D721Med (cell line): ENCODE data around the gene STARD13.

Source experiments
- DNase-seq: peaks from one replicate; pipeline ENCODE4 v3.0.0; 2011; ENCODE audit warnings: low spot score; ENCODE audit not compliant: insufficient read length
- FAIRE-seq: peaks from 2 replicates; lab custom pipeline; 2011; peaks lifted over from hg19 to GRCh38; lab: Jason Lieb, UNC
- CTCF ChIP-seq: IDR thresholded peaks from 2 replicates; pipeline ENCODE4 v1.5.1; 2012; ENCODE audit warnings: mild to moderate bottlenecking, control low read depth; ENCODE audit not compliant: insufficient read depth; ENCODE audit errors: missing control alignments

STARD13 gene

GRCh38 chr13:33277037-33277740 is 8.4 kb downstream of the STARD13 start:
- FAIRE-seq (no peak), DNase-seq (no peak)
- no peak for TF ChIP-seq CTCF

GRCh38 chr13:33276570-33276969 is 9.0 kb downstream of the STARD13 start:
- FAIRE-seq = no peak
- TF ChIP-seq CTCF = no peak
- DNase-seq = no peak

GRCh38 chr13:33275916-33276315 is 9.6 kb downstream of the STARD13 start:
- no peak for FAIRE-seq
- DNase-seq = no peak
- no peak for TF ChIP-seq CTCF

DNA sequence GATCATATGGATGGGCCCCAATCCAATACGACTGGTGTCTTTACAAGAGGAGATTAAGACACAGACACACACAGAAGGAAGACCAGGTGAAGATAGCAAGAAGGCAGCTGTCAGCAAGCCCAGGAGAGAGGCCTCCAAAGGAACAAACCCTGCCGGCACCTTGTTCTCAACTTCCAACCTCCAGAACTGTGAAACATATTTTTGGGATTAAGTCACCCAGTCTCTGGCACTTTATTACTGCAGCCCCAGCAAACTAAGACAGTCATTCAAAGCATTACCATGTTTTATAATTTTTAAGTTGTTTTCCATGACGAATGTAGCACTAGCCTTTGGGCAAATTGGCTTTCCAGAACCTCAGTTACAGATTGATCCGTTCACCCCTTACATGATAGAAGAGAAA is 11.3 kb downstream of the STARD13 start:
- FAIRE-seq (no peak), DNase-seq (no peak)
- no peak for TF ChIP-seq CTCF

- no peak for FAIRE-seq
- TF ChIP-seq CTCF = no peak
- no peak for DNase-seq
Measured at GRCh38 chr13:33272531-33273124, 12.9 kb downstream of the STARD13 start.

DNA sequence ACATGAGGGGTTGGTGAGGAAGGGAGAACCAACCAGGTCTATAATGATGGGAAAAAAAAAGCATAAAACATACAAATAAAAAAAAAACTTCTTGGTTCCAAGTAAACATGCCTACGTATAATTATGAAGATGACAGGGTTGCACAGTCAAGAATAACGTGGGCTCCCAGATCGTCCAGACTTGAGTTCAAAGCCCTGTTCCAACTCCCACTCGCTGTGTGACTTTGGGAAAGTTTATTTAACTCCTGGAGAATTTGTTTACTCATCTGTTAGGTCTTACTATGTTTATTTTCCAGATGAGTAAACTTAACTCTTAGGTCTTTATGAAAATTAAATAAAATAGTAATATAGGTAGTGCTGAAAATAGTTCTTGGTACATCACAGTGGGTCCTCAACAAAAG is 13.8 kb downstream of the STARD13 start:
- FAIRE-seq = no peak
- DNase-seq = no peak
- no peak for TF ChIP-seq CTCF

GRCh38 chr13:33270895-33271538 is 14.5 kb downstream of the STARD13 start:
- TF ChIP-seq CTCF = no peak
- FAIRE-seq = no peak
- DNase-seq = no peak
